Stimulated activated CD8-positive, alpha-beta memory T cell treated with anti-CD3 and anti-CD28 coated beads, Interleukin-4, amount 100 ng/mL, for 48 hours (primary cell): ENCODE results near the gene G6PD.
"Not testable (repeated sequence)": the region's sequence is repeated elsewhere in the genome, so short reads cannot be mapped to it uniquely, and the experiment has no call there.

ENCODE experiments used
- DNase-seq: peaks from one replicate; pipeline ENCODE4 v3.0.0-alpha.2; 2020

G6PD gene

DNA sequence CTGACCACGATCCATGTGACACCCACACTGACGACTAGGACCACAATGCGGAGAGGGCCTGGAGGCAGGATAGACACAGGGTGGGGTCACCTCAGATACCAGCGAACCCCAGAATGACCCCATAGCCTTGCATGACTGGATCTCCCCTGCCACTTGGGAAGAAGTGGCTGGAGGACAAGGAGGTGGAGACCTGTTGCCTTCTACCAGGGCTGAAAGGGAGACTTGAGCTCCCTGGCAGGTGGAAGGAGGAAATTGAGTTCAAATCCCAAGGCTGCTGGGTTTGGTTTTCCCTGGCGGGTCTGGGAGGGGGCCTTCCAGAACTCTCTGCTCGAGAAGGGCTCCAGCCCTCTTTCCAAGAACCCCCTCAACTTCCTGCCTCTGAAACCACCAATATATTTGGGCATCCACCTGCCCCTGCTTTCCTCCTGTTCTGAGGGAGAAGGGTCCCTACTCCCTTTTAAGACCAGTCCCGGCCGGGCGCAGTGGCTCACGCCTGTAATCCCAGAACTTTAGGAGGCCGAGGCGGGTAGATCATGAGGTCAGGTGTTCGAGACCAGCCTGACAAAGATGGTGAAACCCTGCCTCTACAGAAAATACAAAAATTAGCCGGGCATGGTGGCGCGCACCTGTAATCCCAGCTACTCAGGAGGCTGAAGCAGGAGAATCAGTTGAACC, 33.6 kb downstream of the G6PD start:
- no peak for DNase-seq

DNA sequence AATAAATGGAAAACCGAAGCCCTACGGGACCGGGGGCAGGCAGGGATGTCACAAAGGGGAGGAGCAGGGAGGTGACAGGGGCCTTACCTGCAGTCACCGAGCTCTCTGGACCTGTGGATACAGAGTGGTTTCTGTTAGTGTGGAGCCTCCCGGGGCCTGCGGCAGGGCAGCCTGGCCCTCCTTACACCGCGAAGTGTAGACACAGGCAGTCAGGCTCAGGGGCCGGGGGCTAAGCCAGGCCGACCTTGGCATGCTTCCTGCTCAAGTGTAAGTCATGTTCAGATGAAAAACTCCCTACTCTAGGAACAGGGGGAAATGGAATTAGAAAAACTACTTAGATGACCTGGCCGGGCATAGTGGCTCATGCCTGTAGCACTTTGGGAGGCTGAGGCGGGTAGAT, 34.9 kb downstream of the G6PD start:
- no peak for DNase-seq

DNA sequence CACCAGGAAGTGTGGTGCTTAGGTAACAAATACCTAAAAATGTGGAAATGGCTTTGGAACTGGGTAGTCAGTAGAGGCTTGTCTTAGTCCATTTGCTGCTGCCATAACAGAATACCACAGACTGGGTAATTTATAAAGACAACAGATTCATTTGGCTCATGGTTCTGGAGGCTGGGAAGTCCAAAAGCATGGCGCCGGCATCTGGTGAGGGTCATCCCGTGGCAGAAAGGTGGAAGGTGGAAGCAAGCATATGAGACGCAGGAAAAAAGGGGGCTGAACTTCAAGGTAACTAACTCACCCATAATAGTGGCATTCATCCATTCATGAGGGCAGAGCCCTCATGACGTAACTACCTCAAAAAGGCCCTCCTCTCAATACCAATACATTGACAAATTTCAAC, 37.2 kb downstream of the G6PD start:
- DNase-seq = no peak

DNA sequence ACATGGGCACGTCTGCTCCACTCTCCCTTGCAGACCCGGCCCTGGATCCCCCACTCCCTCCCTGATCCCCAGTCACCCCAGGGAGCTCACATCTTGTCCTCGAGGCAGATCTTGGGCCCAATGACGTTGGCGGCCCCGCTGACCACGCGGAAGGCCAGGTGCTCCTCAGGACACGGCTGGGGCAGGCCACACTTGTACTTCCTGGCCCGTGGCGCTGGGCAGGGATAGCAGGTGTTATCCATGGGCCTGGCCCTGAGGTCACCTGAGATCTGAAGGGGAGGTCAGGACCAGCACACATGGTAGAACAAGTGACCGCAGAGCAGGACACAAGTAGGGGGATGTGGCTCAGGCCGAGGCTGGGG, 38.3 kb downstream of the G6PD start:
- DNase-seq = no peak

DNA sequence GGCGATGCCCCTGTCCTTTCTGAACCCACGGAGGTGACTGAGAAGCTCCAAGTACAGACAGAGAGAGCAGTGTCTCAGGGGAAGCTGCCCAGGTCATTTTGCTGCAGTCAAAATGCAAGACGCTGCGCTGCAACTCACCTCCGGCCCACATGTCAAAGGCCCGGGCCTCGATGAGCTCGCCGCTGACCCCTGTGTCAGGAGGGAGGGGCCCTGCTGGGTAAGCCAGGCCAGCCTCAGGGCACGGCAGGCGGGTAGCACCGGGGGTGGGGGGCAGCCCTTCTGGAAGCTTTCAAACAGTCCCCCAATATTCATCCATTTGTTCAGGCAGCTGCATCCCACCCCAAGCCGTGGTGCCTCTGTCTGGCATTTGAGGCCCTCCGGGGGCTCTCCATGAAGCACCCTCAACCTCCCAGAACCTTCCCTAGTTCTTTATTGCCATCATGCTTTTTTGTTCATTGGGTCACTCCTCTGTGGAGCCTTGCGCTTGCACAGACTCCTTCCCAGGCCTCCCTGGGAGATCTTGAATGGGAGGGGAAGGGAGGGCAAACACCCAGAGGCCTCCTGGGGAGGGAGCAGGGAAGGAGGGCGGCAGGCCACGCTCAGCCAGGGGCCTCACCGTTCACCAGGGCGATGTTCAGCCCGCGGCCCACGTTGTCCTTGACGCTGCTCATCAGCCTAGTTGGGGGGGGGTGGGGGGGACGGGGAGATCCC, 38.8 kb downstream of the G6PD start:
- no peak for DNase-seq

DNA sequence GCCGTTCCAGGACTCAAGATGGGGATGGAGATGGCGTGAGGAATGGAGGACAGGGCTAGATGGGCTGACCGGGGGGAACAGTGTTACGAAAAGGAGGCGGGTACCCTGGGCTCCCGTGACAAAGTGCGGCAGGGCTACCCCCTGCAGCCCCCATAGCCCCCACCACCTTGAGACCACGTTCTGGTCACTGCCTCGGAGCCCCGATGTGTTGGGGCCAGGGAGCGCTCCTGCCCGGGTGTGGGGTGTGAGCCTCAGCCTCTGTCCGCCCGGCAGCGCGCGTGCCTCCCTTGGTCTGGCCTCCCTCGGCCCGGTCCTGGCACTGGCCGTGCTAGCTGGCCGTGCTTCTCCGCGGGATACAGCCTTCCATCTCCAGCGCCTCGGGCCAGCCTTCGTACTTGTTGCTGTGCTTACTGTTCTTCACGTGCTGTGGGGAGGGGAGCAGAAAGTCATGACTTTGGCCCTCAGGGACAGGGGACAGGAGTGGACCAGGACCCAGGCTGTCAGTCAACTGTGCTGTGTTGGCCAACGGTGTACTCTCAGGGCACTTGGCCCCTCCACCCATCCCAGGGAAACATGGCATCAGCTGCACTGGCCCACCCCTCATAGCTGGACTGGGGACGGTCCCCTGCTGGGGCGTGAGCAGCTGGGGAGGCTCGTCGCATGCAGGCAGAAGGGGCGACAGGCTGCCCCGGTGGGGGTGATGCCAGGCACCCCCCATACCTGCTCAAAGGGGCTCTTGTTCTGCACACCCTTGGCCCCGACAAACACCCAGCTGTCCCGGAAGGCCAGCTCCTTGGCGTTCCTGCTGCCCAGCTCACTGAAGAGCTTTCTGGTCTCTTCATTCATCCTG, 39.9 kb downstream of the G6PD start:
- no peak for DNase-seq

DNA sequence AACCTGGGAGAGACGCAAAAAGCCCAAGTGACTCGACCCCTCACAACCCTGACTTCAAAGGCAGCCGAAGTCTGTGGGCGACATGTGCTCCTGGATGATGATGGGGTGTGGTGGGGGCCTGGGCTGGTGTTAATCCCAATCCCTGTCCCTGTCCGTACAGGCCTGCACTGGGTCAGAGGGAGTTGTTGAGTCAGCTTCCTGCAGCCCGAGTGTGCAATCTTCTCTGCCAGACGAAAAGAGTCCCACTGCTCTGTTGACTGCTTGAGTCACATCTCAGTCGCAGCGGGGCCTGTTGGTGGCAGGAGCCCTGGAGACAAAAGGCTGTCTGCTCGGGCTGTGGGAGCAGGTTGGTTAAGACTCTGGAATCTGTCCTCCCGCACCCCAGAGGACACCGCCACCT, 40.9 kb downstream of the G6PD start:
- DNase-seq = no peak

DNA sequence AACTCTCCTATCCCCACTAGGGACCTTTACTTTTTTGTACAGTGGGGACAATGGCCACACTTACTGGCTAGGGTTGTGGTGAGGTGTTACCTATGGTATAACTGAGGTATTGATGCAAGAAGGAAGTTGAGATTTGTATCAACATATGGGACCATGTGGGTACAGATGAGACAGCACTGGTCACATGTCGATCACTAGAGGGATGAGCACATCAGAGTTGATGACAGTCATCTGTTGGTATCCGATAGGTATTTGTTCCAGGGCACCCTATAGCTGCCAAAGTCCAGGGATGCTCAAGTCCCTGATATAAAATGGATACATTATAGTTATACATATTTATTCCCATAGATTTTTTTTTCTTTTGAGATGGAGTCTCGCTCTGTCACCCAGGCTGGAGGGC, 43.7 kb downstream of the G6PD start:
- DNase-seq = no peak

DNA sequence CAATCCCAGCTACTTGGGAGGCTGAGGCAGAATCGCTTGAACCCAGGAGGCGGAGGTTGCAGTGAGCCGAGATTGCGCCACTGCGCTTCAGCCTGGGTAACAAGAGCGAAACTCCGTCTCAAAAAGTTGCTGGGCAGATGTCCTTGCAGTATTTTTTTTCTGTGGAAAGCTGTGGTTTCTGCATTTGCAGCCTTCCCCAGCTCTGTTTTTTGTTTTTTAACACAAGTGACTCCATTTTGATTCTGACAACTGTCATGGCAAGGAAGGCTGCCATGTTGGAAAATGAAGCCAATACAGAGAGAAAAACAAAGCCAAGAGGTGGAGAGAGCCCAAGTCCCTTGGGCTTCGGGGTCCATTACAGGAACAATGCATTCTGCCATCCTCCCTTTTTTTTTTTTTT, 44.5 kb downstream of the G6PD start:
- no peak for DNase-seq

DNA sequence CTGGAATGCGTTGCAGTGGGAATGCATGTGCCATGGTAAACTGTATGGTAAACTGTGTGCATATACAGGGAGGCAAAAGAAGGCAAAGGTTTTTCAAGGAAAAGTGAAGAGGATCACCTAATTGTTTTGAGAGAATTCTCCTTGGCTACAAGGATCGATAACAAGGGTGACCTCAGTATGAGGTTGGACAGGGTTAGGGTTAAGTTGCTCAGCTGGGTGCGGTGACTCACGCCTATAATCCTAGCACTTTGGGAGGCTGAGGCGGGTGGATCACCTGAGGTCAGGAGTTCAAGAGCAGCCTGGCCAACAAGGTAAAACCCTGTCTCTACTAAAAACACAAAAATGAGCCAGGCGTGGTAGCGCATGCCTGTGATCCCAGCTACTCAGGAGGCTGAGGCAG, 45.2 kb downstream of the G6PD start:
- not testable (repeated sequence) for DNase-seq

DNA sequence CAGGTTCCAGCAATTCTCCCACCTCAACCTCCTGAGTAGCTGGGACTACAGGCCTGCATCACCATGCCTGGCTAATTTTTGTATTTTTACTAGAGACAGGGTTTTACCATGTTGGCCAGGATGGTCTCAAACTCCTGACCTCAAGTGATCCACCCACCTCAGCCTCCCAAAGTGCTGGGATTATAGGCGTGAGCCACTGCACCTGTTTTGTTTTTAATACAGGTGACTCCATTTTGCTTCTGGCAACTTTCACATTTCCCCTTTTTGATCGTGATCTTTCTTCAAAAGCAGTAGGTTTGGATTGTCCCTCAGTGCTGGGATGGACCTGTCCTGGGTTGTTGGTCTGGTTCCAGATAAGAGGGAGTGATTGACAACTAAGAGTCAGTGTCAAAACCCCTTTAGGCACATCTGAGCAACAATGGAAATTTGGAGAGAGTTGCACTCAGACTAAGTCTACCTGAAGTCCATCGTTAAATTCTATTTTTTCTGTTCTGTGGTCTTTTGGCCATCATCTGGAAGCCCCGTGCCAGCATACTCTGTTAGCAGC, 50.0 kb downstream of the G6PD start:
- not testable (repeated sequence) for DNase-seq

DNA sequence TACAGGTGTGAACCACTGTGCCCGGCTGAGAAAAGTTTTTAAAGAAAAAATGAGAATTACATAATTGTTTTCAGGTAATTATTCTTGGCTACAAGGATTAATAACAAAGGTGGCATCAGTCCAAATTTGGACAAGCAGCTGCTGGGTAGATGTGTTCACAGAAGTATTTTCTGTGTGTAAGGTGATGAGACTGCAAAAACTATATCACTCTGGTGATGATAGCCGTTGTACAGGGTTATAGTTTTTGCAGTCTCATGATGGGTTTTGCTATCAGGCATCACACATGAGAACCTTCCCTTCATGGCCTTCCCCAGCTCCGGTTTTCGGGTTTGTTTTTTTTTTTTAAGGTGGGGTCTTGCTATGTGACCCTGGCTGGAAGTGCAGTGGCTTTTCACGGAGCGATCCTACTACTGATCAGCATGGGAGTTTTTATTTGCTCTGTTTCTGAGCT, 51.1 kb downstream of the G6PD start:
- no peak for DNase-seq

DNA sequence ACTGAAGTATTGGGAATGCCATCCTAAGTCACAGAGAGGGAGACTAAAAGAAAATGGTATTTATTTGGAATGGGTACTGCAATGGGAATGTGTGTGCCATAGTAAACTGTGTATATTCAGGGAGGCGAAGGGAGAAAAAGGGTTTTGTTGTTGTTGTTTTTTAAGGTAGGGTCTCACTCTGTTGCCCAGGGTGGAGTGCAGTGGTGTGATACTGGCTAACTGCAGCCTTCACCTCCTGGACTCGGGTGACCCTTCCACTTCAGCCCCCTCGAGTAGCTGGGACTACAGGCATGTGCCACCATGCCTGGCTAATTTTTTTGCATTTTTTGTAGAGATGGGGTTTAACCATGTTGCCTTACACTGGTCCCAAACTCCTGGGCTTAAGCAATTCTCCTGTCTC, 51.9 kb downstream of the G6PD start:
- no peak for DNase-seq

DNA sequence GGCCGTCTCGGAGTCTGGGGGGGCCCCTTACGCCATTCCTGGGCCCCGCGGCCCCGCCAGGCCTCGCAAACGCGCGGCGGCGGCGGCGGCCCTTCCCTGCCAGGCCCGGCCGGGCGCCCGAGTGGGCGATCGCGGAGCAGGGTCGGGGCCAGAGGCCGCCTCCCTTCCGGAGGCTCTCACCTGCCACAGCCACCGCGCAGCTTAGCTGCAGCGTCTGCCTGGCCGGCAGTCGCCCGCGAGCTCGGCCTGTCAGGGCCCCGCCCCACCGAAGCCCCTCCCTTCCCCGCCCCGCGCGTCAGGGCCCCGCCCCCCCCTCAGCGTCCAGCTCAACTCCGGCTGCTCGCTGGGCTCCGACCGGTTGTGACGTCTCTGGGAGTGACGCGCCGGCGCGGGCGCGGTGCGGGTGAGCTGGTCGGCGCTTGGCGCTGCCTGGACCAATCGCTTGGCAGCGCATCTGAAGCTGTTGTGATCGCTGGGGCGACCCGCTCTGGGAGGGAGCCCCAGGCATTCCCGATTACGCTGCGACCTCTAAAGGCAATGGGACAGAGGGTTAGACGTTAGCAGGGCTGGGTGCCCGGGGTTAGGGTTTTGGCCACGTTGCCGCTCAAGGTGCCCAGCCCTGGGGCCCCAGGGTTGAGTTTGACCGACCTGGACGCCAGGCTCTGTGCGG, 56.1 kb downstream of the G6PD start, which contains the start of gene SLC10A3:
Gene SLC10A3 (minus strand): TSS at position 216 of the 670 bp plus-strand sequence. CDS start 1,689 bp downstream, outside the sequence.
- peak; percentile 89 for DNase-seq

DNA sequence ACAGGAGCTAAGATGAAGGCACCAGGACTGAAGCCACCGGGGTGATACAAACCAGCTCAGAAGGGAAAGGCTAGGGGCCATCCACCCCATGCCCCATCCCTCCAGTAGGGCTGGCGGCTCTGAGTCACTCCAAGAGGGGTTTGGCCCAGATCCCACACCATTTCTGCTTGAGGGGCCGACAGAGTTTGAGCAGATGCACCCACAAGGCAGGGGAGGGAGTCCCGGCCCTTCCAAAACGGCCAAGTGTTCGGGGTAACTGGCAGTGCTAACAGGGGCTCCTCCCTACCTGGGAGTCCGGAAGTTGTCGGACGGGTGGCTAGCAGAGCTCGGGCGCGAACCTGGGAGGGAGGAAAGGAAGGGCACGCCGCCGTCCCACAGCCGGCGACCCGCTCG, 56.6 kb downstream of the G6PD start:
- peak; percentile 37 for DNase-seq

DNA sequence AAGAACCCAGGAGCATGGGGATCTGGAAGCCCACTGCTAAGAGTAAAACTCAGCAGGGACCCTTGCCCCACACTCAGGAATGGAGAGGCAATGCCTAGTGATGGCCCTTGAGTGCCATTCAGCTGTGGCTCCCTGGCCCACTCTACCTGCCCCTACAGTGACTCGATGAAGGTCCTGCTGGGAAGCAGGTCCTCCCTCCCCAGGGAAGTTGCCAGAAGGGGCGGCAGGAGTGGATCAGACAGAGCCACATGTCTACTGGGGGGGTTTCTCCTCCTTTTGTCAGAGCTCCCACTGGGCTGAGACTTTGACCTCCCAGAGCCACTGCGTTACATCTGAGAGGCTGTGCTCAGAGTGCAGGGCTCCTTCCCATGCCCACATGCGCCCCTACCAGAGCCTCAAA, 57.5 kb downstream of the G6PD start:
- DNase-seq = no peak

DNA sequence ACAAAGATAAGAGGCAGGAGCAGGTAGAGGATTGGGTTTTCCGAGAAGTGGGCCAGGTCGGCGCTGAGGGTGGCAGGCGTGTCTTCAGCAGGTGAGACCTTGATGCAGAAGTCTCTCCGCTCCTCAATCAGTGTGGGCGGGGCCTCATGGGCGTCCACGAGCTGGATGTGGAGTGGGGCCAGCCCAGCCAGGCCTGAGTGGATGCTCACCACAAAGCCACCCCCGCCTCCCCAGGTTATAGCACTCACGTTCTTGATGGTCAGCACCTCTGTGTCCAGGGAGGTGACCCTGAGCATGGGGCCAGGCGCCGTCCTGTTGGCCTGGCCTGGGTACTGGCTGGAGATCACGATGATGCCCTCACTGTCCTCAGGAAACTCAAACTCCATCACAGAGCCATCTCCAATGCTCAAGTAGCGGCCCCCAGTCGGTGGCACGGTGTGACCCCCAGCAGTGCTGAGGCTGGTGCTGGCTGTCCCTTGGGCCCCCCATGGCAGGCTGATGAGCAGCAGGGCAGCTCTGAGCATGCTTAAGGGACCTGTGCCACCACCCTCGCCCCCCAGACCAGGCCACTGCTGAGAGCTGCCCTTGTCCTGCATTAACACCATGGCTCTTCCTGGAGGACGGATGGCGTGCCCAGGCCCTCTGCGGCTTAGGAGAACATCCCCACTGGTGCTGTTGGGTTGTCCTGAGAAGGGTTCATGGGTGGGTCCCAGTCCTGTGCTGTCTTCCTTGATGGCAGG, 58.1 kb downstream of the G6PD start:
- DNase-seq = no peak

DNA sequence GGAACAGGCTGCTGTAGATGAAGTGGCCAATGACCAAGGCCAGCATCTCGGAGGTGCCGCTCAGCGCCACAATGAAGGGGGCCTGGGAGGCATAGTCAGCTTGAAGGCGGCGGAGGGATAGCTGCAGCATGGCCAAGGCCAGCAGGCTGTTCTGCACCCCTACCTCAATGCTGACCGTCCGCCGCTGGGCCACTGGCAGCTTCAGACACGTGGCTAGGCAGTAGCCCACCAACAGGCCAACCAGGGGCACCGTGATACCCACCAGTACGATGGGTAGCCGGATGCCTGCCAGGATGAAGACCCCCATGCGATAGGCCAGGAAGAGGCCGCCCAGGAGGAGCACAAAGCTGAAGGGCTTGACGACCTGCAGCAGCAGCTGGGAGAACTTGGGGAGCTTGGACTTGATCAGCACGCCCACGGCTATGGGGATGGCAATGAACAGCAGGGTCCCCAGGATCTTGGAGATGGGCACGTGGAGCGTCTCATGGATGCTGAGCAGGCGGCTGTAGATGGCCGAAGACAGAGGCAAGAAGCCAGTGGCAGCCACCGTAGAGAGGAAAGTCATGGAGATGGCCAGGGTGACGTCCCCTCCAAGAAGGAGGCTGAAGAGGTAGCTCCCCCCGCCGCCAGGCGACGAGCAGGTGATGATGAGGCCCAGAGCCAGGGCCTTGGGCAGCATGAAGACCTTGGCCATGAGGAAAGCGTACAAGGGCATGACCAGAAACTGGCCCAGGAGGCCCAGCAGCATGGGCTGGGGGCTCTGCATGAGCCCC, 58.9 kb downstream of the G6PD start:
- DNase-seq = no peak

DNA sequence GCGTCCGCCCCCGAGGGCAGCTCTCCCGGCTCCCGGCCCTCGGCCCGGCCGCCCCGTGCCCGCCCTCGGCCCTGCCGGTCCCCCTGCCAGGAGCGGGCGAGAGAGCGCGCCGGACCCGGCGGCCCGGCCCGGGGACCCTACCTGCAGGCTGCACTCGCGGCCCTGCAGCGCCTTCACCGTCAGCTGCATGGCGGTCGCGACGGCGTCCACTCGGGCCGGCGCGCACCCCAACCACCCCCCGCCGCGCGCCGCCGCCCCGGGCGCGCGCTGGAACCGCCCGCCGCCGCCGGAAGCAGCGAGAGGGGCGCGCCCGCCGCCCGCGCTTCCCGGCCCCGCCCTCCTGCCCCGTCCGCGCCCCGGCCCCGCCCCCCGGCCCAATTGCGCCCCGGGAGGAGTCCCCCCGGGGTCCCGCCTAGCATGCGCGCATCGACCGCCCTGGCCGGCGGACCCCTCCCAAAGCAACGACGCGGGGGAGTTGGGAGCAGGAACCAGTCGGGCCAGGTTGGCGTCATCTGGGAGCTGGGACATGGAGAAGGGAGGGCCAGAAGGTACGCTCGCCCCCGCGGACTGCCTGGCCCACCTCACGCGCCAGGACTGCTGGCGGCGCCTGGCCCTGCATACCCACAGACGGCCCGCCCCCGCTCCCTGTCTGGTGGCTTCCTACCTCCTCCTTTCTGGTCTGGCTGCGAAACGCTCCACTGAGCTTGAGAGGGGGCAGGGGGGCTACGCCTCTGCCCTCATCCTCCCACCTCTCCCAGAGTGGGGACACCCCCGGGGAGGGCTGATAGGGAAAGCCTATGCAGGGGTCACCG, 60.0 kb downstream of the G6PD start, which contains the start of gene UBL4A:
Gene UBL4A (minus strand): TSS at position 220 of the 812 bp plus-strand sequence. CDS start 31 bp downstream, at position 189.
- DNase-seq = peak; percentile 65

DNA sequence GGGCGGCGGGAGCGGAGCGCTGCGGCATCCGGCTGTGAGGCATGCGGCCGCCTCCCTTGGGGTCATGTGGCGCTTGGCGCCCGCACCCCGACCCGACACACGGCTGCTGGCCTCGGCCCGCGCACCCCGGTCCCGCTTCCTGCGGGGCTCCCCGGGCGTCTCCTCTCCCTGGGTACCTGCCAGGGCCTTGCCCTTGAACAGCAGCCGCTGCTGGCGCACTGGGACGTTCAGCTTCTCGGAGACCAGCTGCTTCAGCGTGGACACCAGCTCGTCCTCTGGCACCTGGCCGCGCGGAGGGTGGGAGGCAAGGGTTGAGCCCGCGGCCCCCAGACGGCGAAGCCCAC, 60.6 kb downstream of the G6PD start:
- peak; percentile 44 for DNase-seq
